Aorta (tissue), 5 donors: ENCODE measurements around the gene SEH1L. TPM values are rescaled to one million over a fixed set of nuclear protein-coding genes. Genes with fewer than 3 reads are reported as not detected.
A peak's percentile ranks its signal among the peaks of the same experiment; 100 is the strongest.

Experiments used
- ATAC-seq: fragments of 200-7000 bp; cut with Tn5 transposase; one replicate; pipeline ENCODE4 v1.9.1; 2022; ENCODE audit warnings: moderate library complexity; ENCODE audit not compliant: low FRiP score
- DNase-seq, 2 donors: peaks; one replicate each; pipeline ENCODE4 v3.0.0-alpha.2; 2020
- H3K27ac ChIP-seq, 2 donors: one replicate each; pipeline ENCODE4 v1.5.1; 2013; ENCODE audit warnings: low read length in 2 of 2, mild to moderate bottlenecking in 2 of 2, moderate library complexity in 2 of 2, control low read depth in 1 of 2, inconsistent platforms in 1 of 2, low read depth in 1 of 2
- H3K27me3 ChIP-seq, 2 donors: one replicate each; pipeline ENCODE4 v1.6.1; 2013; ENCODE audit warnings: control low read depth in 1 of 2, low read length in 1 of 2, mild to moderate bottlenecking in 1 of 2, moderate library complexity in 1 of 2; ENCODE audit not compliant: insufficient read depth in 2 of 2, control insufficient read depth in 1 of 2
- H3K36me3 ChIP-seq, 2 donors: one replicate each; pipeline ENCODE4 v1.6.1; 2013; ENCODE audit warnings: control low read depth in 1 of 2, low read length in 1 of 2, mild to moderate bottlenecking in 1 of 2; ENCODE audit not compliant: insufficient read depth in 2 of 2, control insufficient read depth in 1 of 2
- H3K4me1 ChIP-seq, 2 donors: one replicate each; pipeline ENCODE4 v1.6.1; 2013; ENCODE audit warnings: low read length in 2 of 2, control low read depth in 1 of 2, mild to moderate bottlenecking in 1 of 2, moderate library complexity in 1 of 2; ENCODE audit not compliant: insufficient read depth in 2 of 2, control insufficient read depth in 1 of 2
- H3K4me3 ChIP-seq, 2 donors: one replicate each; pipeline ENCODE4 v1.5.1; 2013; ENCODE audit warnings: low read length in 2 of 2, control low read depth in 1 of 2, mild to moderate bottlenecking in 1 of 2
- H3K9me3 ChIP-seq: one replicate; pipeline ENCODE4 v1.6.1; 2013; ENCODE audit warnings: mild to moderate bottlenecking, low read length; ENCODE audit not compliant: control insufficient read depth
- WGBS, 2 donors: extraction: QIAGEN DNeasy Blood & Tissue Kit; methylation state at CpG; one replicate each; pipeline ENCODE4 v1.1.7; 2013; 5-methylcytosine and 5-hydroxymethylcytosine counted together
- intact Hi-C, 2 donors: fragments of 100-400 bp; cut with DNase I; formaldehyde crosslinking; loops; one replicate each; pipeline versions ENCODE4 v1.14.2 to v1.15.0; 2022
- polyA plus RNA-seq, 2 donors: library from polyadenylated mRNA; stranded (reverse); fragments of 200-250 nt; gene quantifications; one replicate each; pipeline ENCODE4 v1.2.3, GENCODE V29; 2013
- total RNA-seq, 2 donors: library from RNA; stranded (reverse); fragmentation: NEBNext Ultra II Directional; extraction: Animal tissue kit (Norgen Biotek cat#: 25700); gene quantifications; one replicate each; pipeline ENCODE4 v1.2.1, GENCODE V29; 2021
- donor health status: healthy with polysubstance abuse.
- donor health status: Bipolar disorder and iron deficiency.
- donor health status: DM: no; HTN: no; CAD: no.
- donor health status: DM: no; HTN: no; CAD: no.
- donor health status: DM: yes; HTN: yes; CAD: no.

The SEH1L gene
- total and polyA plus RNA-seq, 4 donors = 10.8 to 45.9 (median 24.7) TPM

DNA sequence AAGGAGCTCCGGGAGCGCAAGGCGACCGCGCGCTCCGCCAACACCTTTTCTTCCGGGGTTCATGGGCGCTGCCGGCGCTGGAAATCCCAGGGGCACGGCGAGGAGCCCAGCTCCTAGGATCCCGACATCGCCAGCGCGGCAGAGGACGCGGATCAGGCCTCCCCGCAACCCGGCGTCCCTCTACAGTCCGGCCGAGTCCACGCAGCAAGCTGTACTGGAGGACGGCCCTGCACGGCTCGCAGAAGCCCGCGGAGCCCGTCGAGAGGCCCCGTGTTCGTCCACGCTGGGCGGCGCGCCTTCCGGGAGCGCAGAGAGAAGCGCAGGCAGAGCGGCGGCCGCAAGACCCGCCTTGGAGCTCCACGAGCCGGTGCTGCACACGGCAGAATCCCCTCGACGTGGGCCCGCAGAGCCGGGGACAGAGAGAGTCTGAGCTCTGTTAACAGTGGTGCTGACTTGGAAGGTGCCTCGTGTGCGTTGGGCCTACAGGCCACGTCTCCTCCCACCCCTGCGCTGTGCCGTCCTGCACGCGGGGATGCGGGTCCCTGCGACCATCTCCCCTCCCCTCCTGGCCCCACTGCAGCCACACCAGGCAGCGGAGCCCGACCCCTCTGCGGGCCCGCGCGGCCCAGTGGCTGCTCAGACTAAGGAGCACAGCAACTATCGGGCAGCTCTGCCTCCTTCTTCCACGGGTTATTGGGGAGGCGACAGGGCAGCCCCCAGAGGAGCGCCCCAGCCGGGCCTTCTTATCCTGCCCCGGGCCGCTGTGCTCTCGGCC lies 35.7 kb upstream of the SEH1L start:
- Histone ChIP-seq H3K27ac (no peak overlapping the region), H3K36me3 (no peaks in the 10 kb centered on the region), H3K9me3 (peaks cover 1% of the 10 kb centered on the region), H3K4me1 (peaks cover 0 to 1% of the 10 kb centered on the region in 2 donors), H3K27me3 (no peaks in the 10 kb centered on the region), H3K4me3 (no peak overlapping the region)
- intact Hi-C loops = no loop called here
- peak; percentile 28 for ATAC-seq
- DNase-seq = no peak
- WGBS, 2 donors = 54 to 56% methylated on average over 74 to 75 of the region's 75 CpGs

GRCh38 chr18:12921178-12921577 lies 26.6 kb upstream of the SEH1L start:
- Histone ChIP-seq H3K36me3 (no peaks in the 10 kb centered on the region), H3K27me3 (no peaks in the 10 kb centered on the region), H3K27ac (no peak overlapping the region), H3K4me1 (no peaks in the 10 kb centered on the region), H3K9me3 (no peaks in the 10 kb centered on the region), H3K4me3 (no peak overlapping the region)
- 60 to 76% methylated on average over 7 of the region's 7 CpGs for WGBS, 2 donors
- intact Hi-C loops = no loop called here
- ATAC-seq (no peak), DNase-seq (no peak)

DNA sequence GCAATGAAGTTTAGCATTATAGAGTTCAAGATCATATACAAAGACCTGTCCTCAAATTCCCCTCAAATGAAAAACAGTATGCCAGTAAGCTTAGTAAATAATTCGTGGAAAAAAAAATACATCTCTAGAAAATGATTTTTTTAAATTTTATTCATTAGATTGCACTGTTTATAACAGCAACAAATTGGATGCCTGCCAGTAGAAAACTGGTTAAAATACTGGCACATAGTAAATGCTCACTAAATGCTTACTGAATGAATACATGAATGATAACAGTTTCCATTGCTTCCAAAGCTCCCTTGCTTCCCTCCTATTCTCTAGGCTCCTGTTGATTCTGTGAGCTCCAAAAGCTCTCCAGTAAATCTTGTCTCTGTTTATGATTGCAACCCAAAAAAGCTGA lies 25.5 kb upstream of the SEH1L start:
- Histone ChIP-seq H3K27ac (no peak overlapping the region), H3K36me3 (no peaks in the 10 kb centered on the region), H3K4me1 (no peaks in the 10 kb centered on the region), H3K4me3 (no peak overlapping the region), H3K27me3 (no peaks in the 10 kb centered on the region), H3K9me3 (no peaks in the 10 kb centered on the region)
- no peak for ATAC-seq
- WGBS, 2 donors = 86 to 92% methylated on average over 1 of the region's 1 CpG
- intact Hi-C loops = no loop called here
- DNase-seq = no peak

DNA sequence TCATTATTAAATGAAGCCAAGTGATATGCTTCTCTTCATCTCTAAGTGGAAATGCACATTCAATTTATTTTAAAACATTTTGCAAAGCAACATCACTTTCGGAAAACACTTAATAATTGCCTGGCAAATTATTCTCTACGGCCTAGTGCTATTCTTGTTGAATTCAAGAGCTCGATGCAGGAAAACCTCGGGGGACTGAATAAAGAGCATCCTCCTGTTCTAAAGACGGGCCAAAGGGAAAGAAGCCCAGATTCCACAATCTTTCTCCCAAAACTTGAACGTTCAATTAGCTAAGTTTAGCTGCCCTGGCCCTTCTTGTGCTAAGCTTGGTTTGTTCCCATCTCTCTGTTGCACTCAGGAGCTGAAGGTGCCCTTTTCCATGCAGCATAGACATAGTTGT lies 23.2 kb upstream of the SEH1L start:
- ATAC-seq = no peak

GRCh38 chr18:12928206-12928605 lies 19.6 kb upstream of the SEH1L start:
- Histone ChIP-seq H3K27me3 (no peaks in the 10 kb centered on the region), H3K27ac (no peak overlapping the region), H3K4me3 (no peak overlapping the region), H3K36me3 (no peaks in the 10 kb centered on the region), H3K4me1 (no peaks in the 10 kb centered on the region), H3K9me3 (no peaks in the 10 kb centered on the region)
- 45 to 62% methylated on average over 4 of the region's 4 CpGs for WGBS, 2 donors
- ATAC-seq = no peak
- no peak for DNase-seq
- intact Hi-C loops = no loop called here

More for the DNA sequence above, 23.2 kb upstream of the SEH1L start:
- no peak overlapping the region for H3K27ac ChIP-seq
- no peaks in the 10 kb centered on the region for H3K36me3 ChIP-seq
- intact Hi-C loops = no loop called here
- H3K27me3 ChIP-seq = no peaks in the 10 kb centered on the region
- 62 to 66% methylated on average over 6 of the region's 6 CpGs for WGBS, 2 donors
- H3K4me3 ChIP-seq = no peak overlapping the region
- DNase-seq = no peak
- H3K4me1 ChIP-seq = no peaks in the 10 kb centered on the region
- no peaks in the 10 kb centered on the region for H3K9me3 ChIP-seq

DNA sequence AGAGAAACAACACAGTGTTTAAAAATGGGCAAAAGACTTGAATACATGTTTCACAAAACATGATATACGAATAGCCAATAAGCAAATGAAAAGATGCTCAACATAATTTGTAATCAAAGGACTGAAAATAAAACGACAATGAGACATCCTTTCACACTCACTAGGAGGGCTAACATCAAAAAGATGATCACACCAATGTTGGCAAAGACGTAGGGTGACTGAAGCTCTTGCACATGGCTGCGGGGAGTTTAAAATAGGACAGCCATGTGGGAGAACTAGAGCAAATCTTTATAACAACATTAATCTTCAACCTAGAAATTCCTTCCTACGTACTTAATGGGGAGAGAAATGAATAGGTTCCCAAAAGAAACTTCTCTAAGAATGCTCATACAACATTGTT lies 19.2 kb upstream of the SEH1L start:
- Histone ChIP-seq H3K27ac (no peak overlapping the region), H3K27me3 (no peaks in the 10 kb centered on the region), H3K9me3 (no peaks in the 10 kb centered on the region), H3K36me3 (no peaks in the 10 kb centered on the region), H3K4me3 (no peak overlapping the region), H3K4me1 (no peaks in the 10 kb centered on the region)
- ATAC-seq (no peak), DNase-seq (no peak)
- intact Hi-C loops = no loop called here
- WGBS, 2 donors = 36 to 43% methylated on average over 5 of the region's 5 CpGs

GRCh38 chr18:12929477-12930083 lies 18.2 kb upstream of the SEH1L start:
- no peak for ATAC-seq
- Histone ChIP-seq H3K27ac (no peak overlapping the region), H3K27me3 (no peaks in the 10 kb centered on the region), H3K4me1 (no peaks in the 10 kb centered on the region), H3K4me3 (no peak overlapping the region), H3K9me3 (no peaks in the 10 kb centered on the region), H3K36me3 (no peaks in the 10 kb centered on the region)
- WGBS, 2 donors = 93 to 98% methylated on average over 5 of the region's 5 CpGs
- intact Hi-C loops = loop anchor here in 1 of 2 donors (2.0 to 5.0 kb wide), 2 partner anchors 73 to 182 kb away; no protein-coding TSS in a partner anchor
- no peak for DNase-seq

GRCh38 chr18:12930376-12930775 lies 17.4 kb upstream of the SEH1L start:
- H3K9me3 ChIP-seq = no peaks in the 10 kb centered on the region
- no peak overlapping the region for H3K27ac ChIP-seq
- no peaks in the 10 kb centered on the region for H3K27me3 ChIP-seq
- 89 to 95% methylated on average over 3 of the region's 3 CpGs for WGBS, 2 donors
- H3K4me3 ChIP-seq = no peak overlapping the region
- no peak for ATAC-seq
- no peak for DNase-seq
- H3K4me1 ChIP-seq = no peaks in the 10 kb centered on the region
- intact Hi-C loops = loop anchor here in 1 of 2 donors (2.0 to 5.0 kb wide), 2 partner anchors 74 to 183 kb away; no protein-coding TSS in a partner anchor
- H3K36me3 ChIP-seq = no peaks in the 10 kb centered on the region

- ATAC-seq = no peak
- DNase-seq = no peak
- H3K9me3 ChIP-seq = no peaks in the 10 kb centered on the region
- no peaks in the 10 kb centered on the region for H3K4me1 ChIP-seq
- no peaks in the 10 kb centered on the region for H3K36me3 ChIP-seq
- H3K27me3 ChIP-seq = no peaks in the 10 kb centered on the region
- intact Hi-C loops = loop anchor here in 1 of 2 donors (2.0 to 5.0 kb wide), 2 partner anchors 74 to 184 kb away; no protein-coding TSS in a partner anchor
- H3K4me3 ChIP-seq = no peak overlapping the region
- no peak overlapping the region for H3K27ac ChIP-seq
- 98 to 100% methylated on average over 3 of the region's 3 CpGs for WGBS, 2 donors
These were observed 16.9 kb upstream of the SEH1L start for GRCh38 chr18:12930908-12931307.
